Gastroesophageal sphincter (tissue), 3 donors: ENCODE data around the gene GJE1.

Experiments used
- CTCF ChIP-seq, 4 experiments: fragments of 200-600 bp in 2 of 4; fragments of 450-650 bp in 2 of 4; sonication (generic) in 1 of 4; IDR thresholded peaks; one replicate each; pipeline ENCODE4 v1.5.1; 2017 to 2019; ENCODE audit warnings: antibody characterized with exemption in 4 of 4, mild to moderate bottlenecking in 2 of 4, moderate library complexity in 2 of 4
- POLR2A ChIP-seq, 2 donors: fragments of 450-650 bp; IDR thresholded peaks; one replicate each; pipeline ENCODE4 v1.6.1; 2017; ENCODE audit warnings: antibody characterized with exemption in 2 of 2, mild to moderate bottlenecking in 2 of 2, moderate library complexity in 1 of 2

DNA sequence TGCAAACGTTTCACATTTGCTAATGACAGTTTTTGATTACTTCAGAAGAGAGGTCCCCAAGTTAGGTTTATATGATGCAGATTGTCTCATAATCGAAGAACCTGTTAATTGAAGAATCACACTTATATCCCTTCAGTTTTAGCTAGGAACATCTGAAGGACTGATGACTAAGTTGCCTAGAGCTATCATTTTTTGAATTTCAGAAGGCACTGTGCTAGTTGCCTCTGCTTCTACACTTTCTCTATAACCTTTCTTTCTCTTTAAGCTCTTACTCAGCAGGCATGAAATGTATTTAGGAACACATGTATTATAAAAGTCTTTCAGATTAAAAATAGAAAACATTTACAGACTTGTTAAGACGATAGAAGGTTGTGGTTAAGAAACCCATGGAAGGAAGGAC, 14.4 kb upstream of the GJE1 start:
- no peak for TF ChIP-seq POLR2A (IDR thresholded peaks at IDR 0.05)
- no peak for TF ChIP-seq CTCF (IDR thresholded peaks at IDR 0.05)
